Activated CD8-positive, alpha-beta memory T cell treated with anti-CD3 and anti-CD28 coated beads for 24 hours (primary cell): ENCODE measurements around the gene SPOCK1.
"Not testable (repeated sequence)": the region's sequence is repeated elsewhere in the genome, so short reads cannot be mapped to it uniquely, and the experiment has no call there.

ENCODE experiments used
- DNase-seq: peaks from one replicate; pipeline ENCODE4 v3.0.0-alpha.2; 2020

The SPOCK1 gene

DNA sequence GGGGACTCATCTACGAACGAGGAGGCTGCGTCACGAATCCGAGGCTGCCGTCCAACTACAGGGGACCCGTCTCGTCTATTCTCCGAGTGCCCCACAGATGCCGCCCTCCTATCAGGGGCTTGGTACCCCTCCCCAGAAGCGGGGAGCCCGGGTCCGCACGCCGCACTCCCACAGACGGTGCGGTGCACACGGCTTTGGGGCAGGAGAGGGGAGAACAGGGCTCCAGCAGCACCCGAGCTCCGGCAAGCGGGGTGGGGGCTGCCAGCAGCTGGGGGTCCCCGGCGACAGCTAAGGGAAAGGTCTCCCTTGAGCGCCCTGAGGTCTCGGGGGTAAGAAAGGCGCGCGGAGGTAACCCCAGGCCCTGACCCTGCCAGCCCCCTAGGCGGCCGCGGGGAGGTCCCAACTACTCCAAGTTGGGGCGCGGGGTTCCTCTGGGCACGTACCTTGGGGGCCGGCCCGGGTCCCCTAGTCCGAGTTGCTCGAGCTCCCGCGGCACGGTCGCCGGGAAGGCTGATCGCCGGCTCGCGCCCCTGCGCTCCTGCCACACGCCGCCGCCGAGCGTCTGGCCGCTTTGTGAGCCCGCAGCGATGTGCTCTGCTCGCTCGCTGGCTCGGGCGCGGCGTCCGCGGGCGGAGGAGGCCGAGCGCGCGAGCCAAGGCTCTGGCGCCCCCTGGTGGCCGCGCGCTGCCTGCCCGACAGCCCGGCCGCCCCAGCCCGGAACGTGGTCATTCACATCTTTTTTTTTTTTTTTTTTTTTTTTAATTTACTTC lies at the start of gene SPOCK1:
Gene SPOCK1, minus strand, starts transcription at position 591 of the 770 bp plus-strand sequence.
- peak; percentile 80 for DNase-seq

GRCh38 chr5:137545956-137546355 lies 46.8 kb upstream of the SPOCK1 start:
- no peak for DNase-seq

- not testable (repeated sequence) for DNase-seq
Measured at GRCh38 chr5:137535449-137535848, 36.3 kb upstream of the SPOCK1 start.

GRCh38 chr5:137533963-137534362 lies 34.8 kb upstream of the SPOCK1 start:
- no peak for DNase-seq

- no peak for DNase-seq
Measured at GRCh38 chr5:137531266-137531665, 32.1 kb upstream of the SPOCK1 start.

DNA sequence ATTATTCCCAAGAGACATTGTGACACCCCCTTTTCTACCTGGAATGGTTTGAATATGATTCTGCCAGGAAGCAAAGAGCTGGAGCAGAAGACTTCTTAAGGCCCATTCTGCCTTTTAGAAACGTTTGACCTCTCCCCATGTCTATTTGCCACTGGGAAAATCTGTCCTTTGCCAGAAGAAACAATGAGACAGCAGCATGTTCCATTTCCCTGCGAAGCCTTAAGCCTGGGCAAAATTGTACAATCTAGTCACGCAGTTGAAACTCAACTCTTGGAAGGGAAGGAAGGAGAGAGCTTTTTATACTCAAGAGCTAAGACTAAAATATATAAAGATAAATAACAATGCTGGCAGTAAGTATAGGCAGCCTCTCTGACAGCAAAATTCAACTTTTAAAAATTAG lies 22.1 kb upstream of the SPOCK1 start:
- DNase-seq: no peak

DNA sequence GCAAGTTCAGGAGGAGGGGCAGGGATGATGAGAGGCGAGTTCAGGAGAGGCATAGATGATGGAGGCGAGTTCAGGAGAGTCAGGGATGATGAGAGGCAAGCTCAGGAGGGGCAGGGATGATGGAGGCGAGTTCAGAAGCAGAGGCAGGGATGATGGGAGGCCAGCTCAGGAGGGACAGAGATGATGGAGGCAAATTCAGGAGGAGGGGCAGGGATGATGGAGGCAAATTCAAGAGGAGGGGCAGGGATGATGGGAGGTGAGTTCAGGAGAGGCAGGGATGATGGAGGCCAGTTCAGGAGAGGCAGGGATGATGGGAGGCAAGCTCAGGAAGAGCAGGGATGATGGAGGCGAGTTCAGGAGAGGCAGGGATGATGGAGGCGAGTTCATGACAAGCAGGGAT lies 17.8 kb upstream of the SPOCK1 start:
- no peak for DNase-seq

DNA sequence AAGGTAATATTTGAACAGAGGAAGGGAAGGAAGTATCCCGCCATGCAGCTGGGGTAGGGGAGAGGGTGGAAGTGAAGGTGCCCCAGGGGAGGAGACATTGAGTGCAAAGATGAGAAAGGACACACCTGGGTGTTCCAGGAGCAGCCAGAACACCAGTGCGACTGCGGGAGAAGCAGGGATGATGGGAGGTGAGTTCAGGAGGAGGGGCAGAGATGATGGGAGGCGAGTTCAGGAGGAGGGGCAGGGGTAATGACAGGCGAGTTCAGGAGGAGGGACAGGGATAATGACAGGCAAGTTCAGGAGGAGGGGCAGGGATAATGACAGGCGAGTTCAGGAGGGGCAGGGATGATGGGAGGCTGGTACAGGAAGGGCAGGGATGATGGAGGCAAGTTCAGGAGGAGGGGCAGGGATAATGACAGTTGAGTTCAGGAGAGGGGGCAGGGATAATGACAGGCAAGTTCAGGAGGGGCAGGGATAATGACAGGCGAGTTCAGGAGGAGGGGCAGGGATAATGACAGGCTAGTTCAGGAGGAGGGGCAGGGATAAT lies 17.2 kb upstream of the SPOCK1 start:
- DNase-seq: no peak

- DNase-seq: no peak
Measured at GRCh38 chr5:137515238-137515637, 16.1 kb upstream of the SPOCK1 start.

- DNase-seq: no peak
Measured at GRCh38 chr5:137510671-137511070, 11.5 kb upstream of the SPOCK1 start.

- no peak for DNase-seq
Measured at GRCh38 chr5:137507150-137507549, 8.0 kb upstream of the SPOCK1 start.

DNA sequence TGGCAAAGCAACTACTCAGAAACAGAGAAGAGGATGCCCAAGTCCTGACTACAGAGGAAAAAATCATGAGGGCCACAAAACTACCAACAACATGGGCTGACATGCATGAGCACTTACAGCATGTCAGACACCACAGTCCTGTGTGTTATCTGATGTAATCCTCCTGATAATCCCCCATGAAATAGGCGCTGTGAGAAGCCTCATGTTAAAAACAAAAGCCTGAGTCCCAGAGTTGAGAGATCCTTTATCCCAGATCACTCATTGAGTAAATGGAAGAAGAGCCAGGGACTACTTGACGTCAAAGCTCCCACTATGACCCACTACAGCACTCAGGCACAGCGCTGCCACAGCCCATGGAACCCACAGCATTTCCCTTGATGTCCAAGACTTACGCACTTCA lies 7.2 kb upstream of the SPOCK1 start:
- DNase-seq: no peak

GRCh38 chr5:137504916-137505315 lies 5.8 kb upstream of the SPOCK1 start:
- no peak for DNase-seq

GRCh38 chr5:137503456-137503855 lies 4.3 kb upstream of the SPOCK1 start:
- no peak for DNase-seq

- no peak for DNase-seq
Measured at GRCh38 chr5:137502632-137503031, 3.5 kb upstream of the SPOCK1 start.

DNA sequence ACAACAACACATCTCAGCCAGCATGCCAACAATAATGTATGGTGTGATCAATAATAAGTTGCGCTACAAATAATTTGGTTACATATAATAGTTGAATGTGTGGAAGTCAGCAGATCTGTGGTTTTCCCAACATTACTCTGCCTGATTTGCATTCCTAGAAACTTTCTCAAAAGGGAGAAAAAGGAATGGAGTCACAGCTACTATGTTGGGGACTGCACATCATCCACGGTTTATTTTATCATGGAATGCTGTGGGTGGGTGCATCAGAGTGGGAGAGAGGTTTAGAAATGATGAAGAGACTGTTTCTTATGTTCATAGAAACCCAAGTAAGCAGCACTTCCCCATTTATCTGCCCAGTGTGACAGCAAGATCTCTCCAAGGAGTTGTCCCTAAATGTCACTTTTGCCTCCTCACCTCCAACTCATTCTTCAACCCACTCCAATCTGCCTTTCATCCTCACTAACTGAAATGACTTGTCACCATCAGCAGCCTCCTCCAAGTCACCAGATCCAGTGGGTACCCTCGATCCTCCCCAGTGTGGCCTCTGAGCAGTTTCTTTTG lies 2.8 kb upstream of the SPOCK1 start:
- DNase-seq: no peak

GRCh38 chr5:137501226-137501625 lies 2.1 kb upstream of the SPOCK1 start:
- no peak for DNase-seq

GRCh38 chr5:137500615-137501225 lies 1.6 kb upstream of the SPOCK1 start:
- DNase-seq: no peak

GRCh38 chr5:137499506-137499847 lies 351 bp upstream of the SPOCK1 start:
- not testable (repeated sequence) for DNase-seq

DNA sequence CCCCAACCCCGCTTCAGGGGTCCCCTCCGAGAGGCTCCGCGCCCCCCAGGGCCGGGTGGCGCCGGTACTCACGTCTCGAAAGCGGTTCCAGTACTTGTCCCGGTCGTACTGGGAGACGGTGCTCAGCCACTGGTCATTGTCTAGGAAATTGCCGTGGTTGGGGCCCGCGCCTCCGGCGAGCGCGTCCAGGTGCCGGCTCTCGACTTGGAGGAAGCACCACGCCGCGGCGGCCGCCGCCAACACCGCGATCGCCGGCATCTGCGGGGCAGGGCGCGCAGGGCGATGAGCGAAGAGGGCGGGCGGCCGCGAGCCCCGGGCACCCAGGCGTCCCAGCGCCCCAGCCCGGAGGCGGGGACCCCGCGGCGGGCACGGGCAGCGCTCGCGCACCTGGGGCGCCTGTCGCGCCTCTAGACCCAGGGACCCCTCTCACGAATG lies 808 bp downstream of the SPOCK1 start:
- DNase-seq: no peak

DNA sequence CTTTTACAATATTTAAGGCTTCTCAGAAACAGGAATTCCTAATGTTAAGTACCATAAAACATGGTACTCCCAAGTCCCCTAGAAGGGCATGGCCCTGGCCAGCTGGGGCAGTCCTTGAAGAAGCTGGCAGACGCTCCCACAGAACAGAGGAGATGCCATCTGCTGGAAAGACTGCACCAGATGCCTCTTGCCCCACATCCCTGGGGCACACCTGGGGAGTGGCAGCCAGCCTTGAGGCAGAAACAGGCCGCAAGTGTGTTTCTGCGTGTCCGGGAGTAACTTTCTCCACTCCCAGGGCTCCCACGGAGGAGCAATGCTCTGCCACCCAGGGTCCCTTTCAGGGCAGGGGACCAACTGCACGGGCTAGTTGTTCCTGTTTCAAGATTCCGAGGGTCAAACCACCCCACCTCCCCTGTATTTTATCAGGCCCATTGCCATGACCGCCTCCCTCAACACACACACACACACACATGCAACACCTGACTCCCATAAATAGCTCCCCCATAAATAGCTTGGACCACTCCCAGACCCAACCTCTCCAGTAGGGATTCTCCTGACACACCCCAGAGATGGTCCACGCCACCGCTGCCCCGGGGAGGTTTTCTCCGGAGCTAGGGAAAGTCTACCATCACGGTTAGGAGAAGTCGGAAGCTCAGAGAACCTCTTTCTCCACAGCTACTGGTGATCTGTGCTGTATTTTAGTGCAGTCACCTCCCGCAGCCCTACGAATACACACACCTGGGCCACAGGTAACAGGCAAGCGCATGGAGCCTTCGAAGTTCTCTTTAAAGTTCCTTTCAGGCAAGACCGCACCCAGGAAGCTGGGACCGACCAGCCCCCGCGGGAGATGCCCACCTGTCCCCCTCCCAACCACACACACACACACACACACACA lies 1.5 kb downstream of the SPOCK1 start:
- DNase-seq: no peak

DNA sequence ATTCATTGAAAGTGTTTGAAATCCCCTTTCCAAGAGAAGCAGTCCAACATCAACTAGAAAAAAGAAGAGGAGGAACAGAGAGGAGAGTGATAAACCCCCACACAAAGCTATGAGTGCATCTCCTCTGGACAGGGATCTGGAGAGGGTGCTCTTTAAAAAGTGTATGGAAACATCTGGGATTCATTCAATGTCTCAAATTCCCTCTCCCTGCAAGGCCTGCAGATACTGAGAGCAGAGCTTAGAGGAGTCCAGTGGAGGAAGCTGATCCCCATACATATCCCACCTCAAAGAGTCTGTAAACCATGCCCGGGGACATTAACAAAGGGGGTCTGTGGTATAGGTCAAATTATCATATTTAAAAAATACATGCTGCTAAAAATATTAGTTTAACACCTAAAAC lies 2.2 kb downstream of the SPOCK1 start:
- no peak for DNase-seq

DNA sequence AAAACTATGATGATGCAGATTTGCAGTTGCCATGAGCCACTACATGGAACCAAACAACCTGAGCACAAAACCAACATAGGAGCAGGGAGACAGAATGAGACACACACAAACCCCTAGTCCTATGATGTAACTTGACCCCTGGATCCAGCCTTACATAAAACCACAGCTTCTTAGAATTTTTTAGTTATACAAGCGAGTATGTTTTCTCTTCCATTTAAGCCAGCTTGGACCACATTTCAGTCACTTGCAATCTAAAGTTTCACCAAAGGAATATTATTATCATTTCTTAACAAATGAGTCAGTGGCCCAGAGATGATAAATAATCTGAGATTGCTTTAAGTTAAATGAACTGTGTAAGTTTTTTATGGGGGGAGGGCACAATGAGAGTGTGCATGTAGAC lies 6.8 kb downstream of the SPOCK1 start:
- no peak for DNase-seq
